ENCODE data around the gene HMSD.

HMSD gene

GRCh38 chr18:63994783-63995399 is 45.8 kb downstream of the HMSD start:
- DNase-seq, result peak; percentile 23

DNA sequence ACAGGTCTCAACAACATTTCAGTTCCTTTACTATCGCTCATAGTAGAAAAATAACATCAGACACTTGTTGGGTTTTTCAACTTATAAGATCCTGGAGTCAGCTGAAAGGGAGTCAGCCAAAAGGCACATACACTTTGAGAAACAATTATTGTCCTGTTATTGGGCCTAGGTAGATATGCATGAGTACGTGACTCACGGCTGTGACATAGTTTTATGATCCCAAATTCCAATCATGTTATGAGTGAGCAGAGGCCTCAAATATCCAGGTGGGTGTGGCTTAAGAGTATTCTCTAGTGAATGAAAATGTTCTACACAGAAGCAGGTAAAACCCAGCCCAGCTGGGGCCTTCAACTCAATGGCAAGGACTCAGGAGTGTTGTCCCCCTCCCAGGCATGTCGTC is 47.9 kb downstream of the HMSD start:
- DNase-seq, result no peak

DNA sequence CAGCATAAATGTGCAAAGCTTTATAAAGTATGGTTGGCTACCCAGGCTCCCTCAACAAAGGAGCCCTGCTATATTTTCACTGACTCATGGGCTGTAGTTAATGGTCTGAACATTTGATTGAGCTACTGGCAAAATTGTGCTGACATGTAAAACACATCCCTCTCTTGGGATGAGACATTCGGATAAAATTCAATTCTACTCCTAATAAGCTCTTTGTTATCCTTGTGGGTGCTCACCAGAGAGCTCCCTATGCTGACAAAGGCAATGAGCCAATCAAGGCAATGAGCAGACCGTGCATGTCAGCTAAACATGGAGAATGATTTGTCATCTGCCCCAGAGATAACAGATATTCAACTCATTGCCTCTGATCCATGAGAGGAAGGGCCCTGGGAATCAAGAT is 48.5 kb downstream of the HMSD start:
- no peak for DNase-seq

GRCh38 chr18:63999871-64000270 is 50.8 kb downstream of the HMSD start:
- no peak for DNase-seq

DNA sequence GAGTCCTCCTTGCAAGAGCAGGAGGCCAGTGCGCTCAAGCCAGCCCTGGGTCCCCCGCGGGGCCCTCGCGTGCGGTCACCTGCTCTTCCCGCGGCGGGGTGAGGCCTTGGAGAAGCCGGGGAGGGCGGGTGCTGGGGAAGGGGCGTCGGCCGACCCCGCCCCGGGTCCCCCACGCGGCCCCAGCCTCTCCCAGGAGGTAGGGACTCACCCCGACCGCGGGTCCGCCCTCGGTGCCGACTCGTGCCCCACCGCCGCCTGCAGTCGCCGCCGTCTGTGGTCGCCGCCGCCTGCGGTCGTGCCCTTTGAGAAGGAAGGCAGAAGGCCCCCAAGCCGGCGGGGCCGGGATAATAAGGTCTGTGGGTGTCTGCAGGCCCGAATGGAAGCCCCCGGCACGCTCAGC is 53.5 kb downstream of the HMSD start:
- no peak for DNase-seq

DNA sequence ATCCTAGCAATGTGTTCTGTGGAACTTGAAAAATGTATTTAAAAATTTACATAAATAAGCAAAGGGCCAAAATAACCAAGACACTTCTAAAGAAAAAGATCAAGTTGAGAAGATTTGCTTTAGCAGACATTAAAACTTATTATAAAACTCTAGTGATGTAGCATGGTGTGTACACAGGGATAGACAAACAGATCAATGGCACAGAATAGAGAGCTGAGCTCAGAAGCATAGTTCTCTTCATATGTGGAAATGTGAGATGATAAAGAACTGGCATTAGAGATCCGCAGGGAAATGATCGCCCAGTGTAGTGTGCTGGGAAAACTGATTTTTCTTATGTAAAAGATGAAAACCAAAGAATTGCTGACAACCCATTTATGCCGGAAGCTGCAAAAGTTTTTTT is 60.2 kb downstream of the HMSD start:
- DNase-seq, result no peak
